Measurements from ENCODE around the gene NDOR1. TPM values are rescaled to one million over a fixed set of nuclear protein-coding genes. Genes with fewer than 3 reads are reported as not detected.
A peak's percentile ranks its signal among the peaks of the same experiment; 100 is the strongest.

Gene NDOR1
- total and polyA plus RNA-seq, 2 experiments from 2014 or later = 8.5 to 12.4 TPM

GRCh38 chr9:137178201-137178938, 27.1 kb upstream of the NDOR1 start:
- Histone ChIP-seq H4K20me1 (ENCODE audit: insufficient read depth) (no peaks in the 10 kb centered on the region), H3K79me2 (ENCODE audit: insufficient read depth) (no peaks in the 10 kb centered on the region), H3K9ac (no peak overlapping the region), H3F3A (ENCODE audit: insufficient read depth) (peaks cover 4% of the 10 kb centered on the region; the same call in 1 of the 2 replicates), H3K36me3 (ENCODE audit: low read depth) (no peaks in the 10 kb centered on the region; the same call in 1 of the 2 replicates), H3K4me2 (ENCODE audit: unreplicated experiment) (no peak overlapping the region), H3K4me1 (ENCODE audit: insufficient read depth) (no peaks in the 10 kb centered on the region), H3K4me3 (no peak overlapping the region), H3K27me3 (replicated peaks; ENCODE audit: insufficient read depth) (no peaks in the 10 kb centered on the region), H2AFZ (no peak overlapping the region), H3K9me3 (ENCODE audit: low read depth) (no peaks in the 10 kb centered on the region), H3K27ac (no peak overlapping the region), H3K9me2 (ENCODE audit: insufficient read depth) (no peaks in the 10 kb centered on the region)
- 93 to 94% methylated on average over 22 to 23 of the region's 23 CpGs for WGBS, 2 experiments (ENCODE audit: low coverage in 1 of 2, low lambda C conversion rate in 2 of 2, missing lambda C conversion rate in 2 of 2)
- DNase-seq = peak; percentile 7
- in situ Hi-C loops (cut with MboI) = no loop called here
- no peak for TF ChIP-seq EZH2phosphoT487 (IDR thresholded peaks at IDR 0.05; ENCODE audit: insufficient read depth, low read depth)

DNA sequence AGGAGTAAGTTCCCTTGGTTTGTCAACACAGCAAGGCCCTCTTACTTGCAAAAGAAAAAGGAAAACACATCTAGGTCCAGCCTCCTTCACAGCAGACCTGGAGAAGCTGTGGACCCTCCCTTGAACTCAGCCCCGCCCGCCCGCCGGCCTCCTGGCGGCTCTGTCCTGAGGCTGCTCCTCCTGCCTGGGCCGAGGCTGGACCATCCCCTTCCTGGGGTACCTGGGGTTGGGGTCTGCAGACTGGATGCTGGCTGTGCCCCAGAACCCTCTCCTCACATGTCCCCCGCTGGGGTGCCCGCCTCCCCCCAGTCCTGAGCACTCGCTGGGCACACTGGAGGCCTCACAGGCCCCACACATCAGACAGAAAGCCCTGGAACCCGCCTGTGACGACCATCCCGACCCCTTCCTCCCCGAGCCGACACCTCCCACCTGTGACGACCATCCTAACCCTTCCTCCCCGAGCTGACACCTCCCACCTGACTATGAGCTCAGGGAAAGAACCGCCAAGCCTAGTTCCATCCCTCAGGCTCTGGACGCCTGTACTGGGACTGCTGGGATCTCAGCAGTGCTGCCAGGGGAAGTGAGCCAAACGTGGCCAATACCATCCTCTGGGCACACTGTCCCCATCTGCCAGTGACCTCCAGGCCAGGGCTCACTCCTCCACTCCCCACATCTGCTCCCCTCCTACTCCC, 26.4 kb upstream of the NDOR1 start:
- Histone ChIP-seq H4K20me1 (ENCODE audit: insufficient read depth) (no peaks in the 10 kb centered on the region), H3K27me3 (replicated peaks; ENCODE audit: insufficient read depth) (no peaks in the 10 kb centered on the region), H3F3A (ENCODE audit: insufficient read depth) (peaks cover 4% of the 10 kb centered on the region; the same call in 1 of the 2 replicates), H3K27ac (no peak overlapping the region), H3K36me3 (ENCODE audit: low read depth) (no peaks in the 10 kb centered on the region; the same call in 1 of the 2 replicates), H3K9ac (no peak overlapping the region), H3K79me2 (ENCODE audit: insufficient read depth) (no peaks in the 10 kb centered on the region), H2AFZ (no peak overlapping the region), H3K4me3 (no peak overlapping the region), H3K4me1 (ENCODE audit: insufficient read depth) (no peaks in the 10 kb centered on the region), H3K9me3 (ENCODE audit: low read depth) (no peaks in the 10 kb centered on the region), H3K4me2 (ENCODE audit: unreplicated experiment) (no peak overlapping the region), H3K9me2 (ENCODE audit: insufficient read depth) (no peaks in the 10 kb centered on the region)
- DNase-seq = no peak
- in situ Hi-C loops (cut with MboI) = no loop called here
- TF ChIP-seq EZH2 (IDR thresholded peaks at IDR 0.05; ENCODE audit: insufficient read depth, poor library complexity, severe bottlenecking) = no peak
- TF ChIP-seq EZH2phosphoT487 (IDR thresholded peaks at IDR 0.05; ENCODE audit: insufficient read depth, low read depth) = no peak
- 95% methylated on average over 19 of the region's 19 CpGs for WGBS, 2 experiments (ENCODE audit: low coverage in 1 of 2, low lambda C conversion rate in 2 of 2, missing lambda C conversion rate in 2 of 2)

GRCh38 chr9:137179761-137180160, 25.7 kb upstream of the NDOR1 start:
- no peaks in the 10 kb centered on the region for H3K9me2 ChIP-seq (ENCODE audit: insufficient read depth)
- no peaks in the 10 kb centered on the region for H3K79me2 ChIP-seq (ENCODE audit: insufficient read depth)
- no peaks in the 10 kb centered on the region for H4K20me1 ChIP-seq (ENCODE audit: insufficient read depth)
- no peak overlapping the region for H3K4me2 ChIP-seq (ENCODE audit: unreplicated experiment)
- no peaks in the 10 kb centered on the region for H3K4me1 ChIP-seq (ENCODE audit: insufficient read depth)
- TF ChIP-seq EZH2 (IDR thresholded peaks at IDR 0.05; ENCODE audit: insufficient read depth, poor library complexity, severe bottlenecking) = no peak
- no peak for TF ChIP-seq EZH2phosphoT487 (IDR thresholded peaks at IDR 0.05; ENCODE audit: insufficient read depth, low read depth)
- no peak overlapping the region for H3K27ac ChIP-seq
- in situ Hi-C loops (cut with MboI) = no loop called here
- 84 to 93% methylated on average over 17 of the region's 17 CpGs for WGBS, 2 experiments (ENCODE audit: low coverage in 1 of 2, low lambda C conversion rate in 2 of 2, missing lambda C conversion rate in 2 of 2)
- H2AFZ ChIP-seq = no peak overlapping the region
- H3K9me3 ChIP-seq (ENCODE audit: low read depth) = no peaks in the 10 kb centered on the region
- H3K9ac ChIP-seq = no peak overlapping the region
- H3K36me3 ChIP-seq (ENCODE audit: low read depth) = no peaks in the 10 kb centered on the region; the same call in 1 of the 2 replicates
- peaks cover 4% of the 10 kb centered on the region; the same call in 1 of the 2 replicates for H3F3A ChIP-seq (ENCODE audit: insufficient read depth)
- H3K27me3 ChIP-seq (replicated peaks; ENCODE audit: insufficient read depth) = no peaks in the 10 kb centered on the region
- DNase-seq = no peak
- no peak overlapping the region for H3K4me3 ChIP-seq

GRCh38 chr9:137180491-137180890, 25.0 kb upstream of the NDOR1 start:
- in situ Hi-C loops (cut with MboI) = no loop called here
- peaks cover 4% of the 10 kb centered on the region; the same call in 1 of the 2 replicates for H3F3A ChIP-seq (ENCODE audit: insufficient read depth)
- no peaks in the 10 kb centered on the region for H3K9me3 ChIP-seq (ENCODE audit: low read depth)
- no peaks in the 10 kb centered on the region; the same call in 1 of the 2 replicates for H3K36me3 ChIP-seq (ENCODE audit: low read depth)
- no peak for DNase-seq
- H3K27me3 ChIP-seq (replicated peaks; ENCODE audit: insufficient read depth) = no peaks in the 10 kb centered on the region
- WGBS, 2 experiments (ENCODE audit: low coverage in 1 of 2, low lambda C conversion rate in 2 of 2, missing lambda C conversion rate in 2 of 2) = 90 to 97% methylated on average over 18 to 20 of the region's 20 CpGs
- no peaks in the 10 kb centered on the region for H3K9me2 ChIP-seq (ENCODE audit: insufficient read depth)
- TF ChIP-seq EZH2 (IDR thresholded peaks at IDR 0.05; ENCODE audit: insufficient read depth, poor library complexity, severe bottlenecking) = no peak
- TF ChIP-seq EZH2phosphoT487 (IDR thresholded peaks at IDR 0.05; ENCODE audit: insufficient read depth, low read depth) = no peak
- H3K4me2 ChIP-seq (ENCODE audit: unreplicated experiment) = no peak overlapping the region
- H3K27ac ChIP-seq = no peak overlapping the region
- H3K9ac ChIP-seq = no peak overlapping the region
- no peaks in the 10 kb centered on the region for H3K4me1 ChIP-seq (ENCODE audit: insufficient read depth)
- peaks cover 4% of the 10 kb centered on the region; the same call in 1 of the 2 replicates for H3K79me2 ChIP-seq (ENCODE audit: insufficient read depth)
- no peak overlapping the region for H3K4me3 ChIP-seq
- H2AFZ ChIP-seq = no peak overlapping the region
- no peaks in the 10 kb centered on the region for H4K20me1 ChIP-seq (ENCODE audit: insufficient read depth)

Data from GM23248 (cell line).